ENCODE results near the gene IL34. TPM values are rescaled to one million over a fixed set of nuclear protein-coding genes. Genes with fewer than 3 reads are reported as not detected.

IL34 gene
- total RNA-seq, 1 experiment from 2014 or later = 0.34 TPM

DNA sequence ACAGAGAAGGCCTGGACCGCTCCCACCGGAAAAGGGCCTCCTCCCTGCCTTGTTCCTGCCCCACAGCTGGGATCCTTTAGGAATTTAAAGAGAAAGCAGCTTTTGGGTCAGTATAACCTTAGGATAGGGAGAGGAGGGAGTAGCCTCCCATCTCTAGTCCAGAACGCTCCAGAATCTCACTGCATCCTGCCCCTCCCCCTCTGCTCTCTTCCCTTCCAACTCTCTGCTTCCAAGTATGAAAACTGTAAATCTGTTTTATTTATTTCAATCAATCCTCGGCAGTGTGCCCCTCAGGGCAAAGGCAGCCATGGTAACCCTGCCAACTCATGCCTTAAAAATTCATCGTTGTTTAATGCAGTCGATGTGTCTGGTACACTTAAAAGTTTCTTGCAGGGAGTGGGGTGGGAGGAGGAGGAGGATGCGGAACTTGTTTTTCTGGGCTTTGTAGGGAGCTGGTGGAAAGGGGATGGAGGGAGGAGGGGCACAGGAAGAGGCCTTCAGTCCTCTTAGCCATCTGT lies 60.6 kb downstream of the IL34 start:
- in situ Hi-C loops (cut with HindIII; ENCODE audit: low pct_unique_long_range_greater_than_20kb, low sequenced_read_pairs) = no loop called here

DNA sequence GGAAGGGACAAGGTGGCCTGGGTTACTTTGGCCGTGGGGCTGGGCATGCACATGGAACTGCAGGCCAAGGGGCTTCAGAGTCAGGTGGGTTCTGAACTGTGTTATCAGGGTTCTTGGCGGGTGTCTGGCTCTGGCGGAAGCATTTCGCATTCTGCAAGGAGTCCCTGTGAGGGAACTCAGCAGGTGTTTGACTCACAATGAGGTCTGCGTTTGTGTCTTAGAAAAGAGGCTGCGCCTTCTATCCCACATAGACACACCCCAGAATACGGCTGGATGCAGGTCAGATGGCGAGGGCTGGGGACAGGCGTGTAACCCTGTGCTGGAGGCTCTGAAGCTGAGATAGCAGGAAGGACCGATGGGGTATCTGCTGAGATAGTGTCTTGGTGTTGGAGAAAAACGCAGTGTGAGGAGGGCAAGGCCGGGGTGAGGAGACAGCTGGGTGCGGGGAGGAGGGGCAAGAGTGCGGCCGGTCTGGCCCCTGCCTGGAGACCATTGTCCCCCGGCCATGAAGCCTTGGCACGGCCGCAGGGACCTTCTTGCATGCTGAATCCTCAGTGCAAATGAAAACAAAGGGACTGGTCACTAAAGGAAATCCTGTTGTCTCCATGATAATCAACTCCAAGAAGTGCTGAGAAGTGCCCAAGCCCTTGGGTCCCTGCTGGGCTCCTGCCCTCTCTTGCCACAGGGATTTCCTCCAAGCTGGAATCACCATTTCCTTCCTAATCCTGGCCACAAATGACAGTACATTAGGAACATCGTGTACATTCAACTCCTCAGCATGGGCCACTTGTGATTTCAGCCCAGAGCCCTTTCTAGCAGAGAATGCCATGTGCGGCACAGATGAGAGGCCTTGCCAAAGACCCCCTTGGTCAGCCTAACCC lies 62.2 kb downstream of the IL34 start:
- in situ Hi-C loops (cut with HindIII; ENCODE audit: low pct_unique_long_range_greater_than_20kb, low sequenced_read_pairs) = no loop called here
- DNase-seq (ENCODE audit: low read depth) = no peak

More for the DNA sequence above, 60.6 kb downstream of the IL34 start:
- peak; percentile 72 for DNase-seq (ENCODE audit: low read depth)

DNA sequence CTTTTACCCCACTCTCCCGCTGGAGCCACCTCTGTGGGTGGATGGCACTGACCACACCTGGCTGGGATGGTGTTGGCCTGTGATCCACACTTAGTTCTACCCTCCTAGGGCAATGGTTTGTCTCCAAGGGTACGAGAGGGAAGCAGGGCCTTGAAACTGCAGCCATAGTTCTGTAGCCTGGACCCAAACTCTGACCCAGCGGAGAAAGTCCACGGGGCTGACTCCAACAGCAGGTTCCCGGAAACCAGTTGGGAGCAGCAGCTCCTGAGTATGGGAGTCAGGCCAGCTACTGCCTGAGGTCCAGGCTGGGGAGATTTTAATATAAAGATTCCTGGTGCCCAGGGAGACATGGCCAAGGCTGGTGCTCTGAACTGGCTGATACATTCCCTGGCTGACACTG lies 63.1 kb downstream of the IL34 start:
- no peak for DNase-seq (ENCODE audit: low read depth)
- in situ Hi-C loops (cut with HindIII; ENCODE audit: low pct_unique_long_range_greater_than_20kb, low sequenced_read_pairs) = no loop called here

DNA sequence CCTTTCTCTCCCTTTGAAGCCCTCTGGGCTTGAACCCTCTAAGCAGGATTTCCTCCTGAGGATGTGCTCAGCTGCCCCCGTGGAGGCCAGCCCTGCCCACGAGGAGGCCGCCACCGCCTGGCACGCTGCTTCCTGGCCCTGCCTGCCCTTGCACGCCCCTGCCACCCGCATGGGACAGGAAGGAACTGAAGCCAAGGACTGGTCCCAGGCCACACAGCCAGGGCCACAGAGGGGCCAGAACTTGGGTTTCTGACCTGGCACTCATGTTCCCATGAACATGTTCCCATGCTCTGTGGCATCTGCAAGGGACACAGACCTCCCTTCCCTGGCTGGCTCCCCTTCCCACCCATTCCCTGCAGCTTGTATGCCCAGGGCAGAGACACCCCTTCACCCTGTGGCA lies 63.6 kb downstream of the IL34 start:
- in situ Hi-C loops (cut with HindIII; ENCODE audit: low pct_unique_long_range_greater_than_20kb, low sequenced_read_pairs) = no loop called here
- no peak for DNase-seq (ENCODE audit: low read depth)

Other genes with a start within 250 kb of the IL34 start
- gene ST3GAL2, start 207.5 kb upstream of the IL34 start, total RNA-seq (2014; rRNA removed; shearing (Covaris generic); ENCODE audit: low replicate concordance) = 34.1 and 38.0 TPM in 2 replicates
- gene FCSK, start 192.0 kb upstream of the IL34 start, total RNA-seq (2014; rRNA removed; shearing (Covaris generic); ENCODE audit: low replicate concordance) = 22.2 and 32.7 TPM in 2 replicates
- gene COG4, start 123.0 kb upstream of the IL34 start, total RNA-seq (2014; rRNA removed; shearing (Covaris generic); ENCODE audit: low replicate concordance) = 98.8 and 107 TPM in 2 replicates
- 33.8 and 40.4 TPM in 2 replicates for gene SF3B3, start 122.7 kb upstream of the IL34 start, total RNA-seq (2014; rRNA removed; shearing (Covaris generic); ENCODE audit: low replicate concordance)
- 5.3 and 6.8 TPM in 2 replicates for gene MTSS2, start 39.5 kb downstream of the IL34 start, total RNA-seq (2014; rRNA removed; shearing (Covaris generic); ENCODE audit: low replicate concordance)
- 48.8 and 56.6 TPM in 2 replicates for gene VAC14, start 154.6 kb downstream of the IL34 start, total RNA-seq (2014; rRNA removed; shearing (Covaris generic); ENCODE audit: low replicate concordance)